Endothelial cell of umbilical vein (primary cell): ENCODE data around the gene GDI1.

Source experiments
- CTCF ChIP-seq, 2 donors: IDR thresholded peaks; 1 replicate in 1 of 2; 2 replicates in 1 of 2; pipeline ENCODE4 v1.5.1; 2011; ENCODE audit warnings: low read length in 2 of 2, mild to moderate bottlenecking in 2 of 2, moderate library complexity in 2 of 2, control low read depth in 1 of 2, inconsistent platforms in 1 of 2, low read depth in 1 of 2; ENCODE audit not compliant: insufficient read depth in 1 of 2; ENCODE audit errors: extremely low read depth in 1 of 2
- EZH2 ChIP-seq: IDR thresholded peaks from 2 replicates; pipeline ENCODE4 v1.6.1; 2012; ENCODE audit warnings: borderline replicate concordance, low read depth, mild to moderate bottlenecking, moderate library complexity, low read length, inconsistent platforms; ENCODE audit not compliant: severe bottlenecking
- FOS ChIP-seq: IDR thresholded peaks from 2 replicates; pipeline ENCODE4 v1.6.1; 2011; ENCODE audit warnings: mild to moderate bottlenecking, low read length, moderate library complexity, borderline replicate concordance; ENCODE audit not compliant: insufficient read depth
- GATA2 ChIP-seq: IDR thresholded peaks from 2 replicates; pipeline ENCODE4 v1.7.0; 2011; ENCODE audit warnings: low read depth, mild to moderate bottlenecking, moderate library complexity, mixed read lengths, low read length; ENCODE audit not compliant: insufficient read length, insufficient read depth
- JUN ChIP-seq: IDR thresholded peaks from 2 replicates; pipeline ENCODE4 v1.6.1; 2011; ENCODE audit warnings: borderline replicate concordance, low read depth; ENCODE audit not compliant: insufficient read length, insufficient read depth
- MAX ChIP-seq: IDR thresholded peaks from 2 replicates; pipeline ENCODE4 v1.6.1; 2011; ENCODE audit not compliant: insufficient read depth, insufficient read length
- MYC ChIP-seq: IDR thresholded peaks from one replicate; pipeline ENCODE4 v1.6.1; 2011; ENCODE audit warnings: mild to moderate bottlenecking, low read depth, low read length
- POLR2A ChIP-seq: IDR thresholded peaks from 2 replicates; pipeline ENCODE4 v1.6.1; 2012; ENCODE audit warnings: low read depth, mild to moderate bottlenecking, control low read depth, low read length
- POLR2AphosphoS5 ChIP-seq: IDR thresholded peaks from 2 replicates; pipeline ENCODE4 v1.6.1; 2012; ENCODE audit warnings: low read depth, mild to moderate bottlenecking, control low read depth, low read length, moderate library complexity; ENCODE audit not compliant: insufficient read depth

GRCh38 chrX:154465601-154466000 lies 28.6 kb downstream of the GDI1 start:
- TF ChIP-seq CTCF (IDR thresholded peaks at IDR 0.05; ENCODE audit: extremely low read depth in 1 of 2, insufficient read depth in 1 of 2, low read depth in 1 of 2, low read length in 2 of 2) (no peak), POLR2A (no peak), POLR2AphosphoS5 (no peak), JUN (no peak), MAX (no peak), FOS (no peak), EZH2 (no peak), MYC (no peak), GATA2 (no peak)
